CD14-positive monocyte (primary cell): ENCODE measurements around the gene CNGA3. TPM values are rescaled to one million over a fixed set of nuclear protein-coding genes. Genes with fewer than 3 reads are reported as not detected.

Experiments
- DNase-seq, 3 donors: peaks; one replicate each; pipeline ENCODE4 v3.0.0-alpha.2; 2011 to 2022
- H2AFZ ChIP-seq: 2 replicates; pipeline ENCODE4 v1.6.0; 2012; ENCODE audit warnings: mild to moderate bottlenecking, low read depth, low read length, inconsistent platforms; ENCODE audit not compliant: insufficient read depth, poor library complexity, severe bottlenecking
- H3K27ac ChIP-seq, 2 donors: 1 replicate in 1 of 2; 2 replicates in 1 of 2; pipeline ENCODE4 v1.5.1; 2012 to 2013; ENCODE audit warnings: low read length in 2 of 2, control low read depth in 1 of 2, inconsistent platforms in 1 of 2, low read depth in 1 of 2, mild to moderate bottlenecking in 1 of 2
- H3K27me3 ChIP-seq, 2 donors: one replicate each; pipeline versions ENCODE4 v1.6.0 to v1.6.1; 2011 to 2013; ENCODE audit warnings: low read length in 2 of 2; ENCODE audit not compliant: control insufficient read depth in 2 of 2, insufficient read depth in 2 of 2
- H3K36me3 ChIP-seq, 2 donors: replicated peaks in 1 of 2; 1 replicate in 1 of 2; 2 replicates in 1 of 2; pipeline versions ENCODE4 v1.5.1 to v1.6.1; 2012 to 2013; ENCODE audit warnings: low read length in 2 of 2, control low read depth in 1 of 2, inconsistent platforms in 1 of 2, mild to moderate bottlenecking in 1 of 2; ENCODE audit not compliant: insufficient read depth in 2 of 2, control insufficient read depth in 1 of 2
- H3K4me1 ChIP-seq, 2 donors: 1 replicate in 1 of 2; 2 replicates in 1 of 2; pipeline versions ENCODE4 v1.5.1 to v1.6.1; 2012 to 2013; ENCODE audit warnings: low read length in 2 of 2, control low read depth in 1 of 2, inconsistent platforms in 1 of 2, mild to moderate bottlenecking in 1 of 2, moderate library complexity in 1 of 2; ENCODE audit not compliant: insufficient read depth in 2 of 2, control insufficient read depth in 1 of 2
- H3K4me2 ChIP-seq: replicated peaks from 2 replicates; pipeline ENCODE3; 2012; ENCODE audit warnings: low read length, moderate library complexity, mild to moderate bottlenecking; ENCODE audit not compliant: poor library complexity, severe bottlenecking; ENCODE audit errors: extremely low read depth
- H3K4me3 ChIP-seq, 3 experiments: fragments of 200-600 bp in 1 of 3; sonication (generic) in 1 of 3; replicated peaks in 1 of 3; 1 replicate in 2 of 3; 2 replicates in 1 of 3; pipeline ENCODE4 v1.5.1; 2011 to 2013; ENCODE audit warnings: low read length in 3 of 3, mild to moderate bottlenecking in 3 of 3, control low read depth in 2 of 3, low read depth in 2 of 3, inconsistent platforms in 1 of 3, moderate library complexity in 1 of 3
- H3K79me2 ChIP-seq: 2 replicates; pipeline ENCODE4 v1.6.0; 2012; ENCODE audit warnings: mild to moderate bottlenecking, control low read depth, inconsistent platforms, low read length, moderate library complexity; ENCODE audit not compliant: insufficient read depth
- H3K9ac ChIP-seq: 2 replicates; pipeline ENCODE4 v1.6.0; 2017; ENCODE audit warnings: low read length, mild to moderate bottlenecking; ENCODE audit not compliant: insufficient read depth, poor library complexity, severe bottlenecking
- H3K9me3 ChIP-seq, 2 donors: replicated peaks in 1 of 2; 1 replicate in 1 of 2; 2 replicates in 1 of 2; pipeline versions ENCODE4 v1.5.1 to v1.6.1; 2012 to 2013; ENCODE audit warnings: low read length in 2 of 2, control low read depth in 1 of 2; ENCODE audit not compliant: control insufficient read depth in 1 of 2, insufficient read depth in 1 of 2
- H4K20me1 ChIP-seq: 2 replicates; pipeline ENCODE4 v1.6.0; 2012; ENCODE audit warnings: mild to moderate bottlenecking, low read length, control low read depth, moderate library complexity; ENCODE audit not compliant: insufficient read depth
- H3K27ac Mint-ChIP-seq, 7 donors: one replicate each; pipeline ENCODE4 v1.8.0; 2020; ENCODE audit warnings: mild to moderate bottlenecking in 7 of 7, mixed read lengths in 7 of 7, moderate library complexity in 6 of 7, inconsistent platforms in 2 of 7
- H3K27me3 Mint-ChIP-seq, 3 donors: one replicate each; pipeline ENCODE4 v1.8.0; 2021 to 2022; ENCODE audit warnings: low read depth in 3 of 3, mild to moderate bottlenecking in 3 of 3, mixed read lengths in 3 of 3, moderate library complexity in 3 of 3, inconsistent platforms in 1 of 3
- H3K36me3 Mint-ChIP-seq, 2 donors: one replicate each; pipeline ENCODE4 v1.8.0; 2020; ENCODE audit warnings: mixed read lengths in 2 of 2, inconsistent platforms in 1 of 2, mild to moderate bottlenecking in 1 of 2
- H3K4me1 Mint-ChIP-seq: one replicate; pipeline ENCODE4 v1.8.0; 2020; ENCODE audit warnings: mild to moderate bottlenecking, mixed read lengths
- H3K4me3 Mint-ChIP-seq, 2 donors: one replicate each; pipeline ENCODE4 v1.8.0; 2020; ENCODE audit warnings: mild to moderate bottlenecking in 2 of 2, mixed read lengths in 2 of 2, moderate library complexity in 1 of 2
- H3K9me3 Mint-ChIP-seq, 7 donors: one replicate each; pipeline ENCODE4 v1.8.0; 2020 to 2022; ENCODE audit warnings: mixed read lengths in 7 of 7, mild to moderate bottlenecking in 6 of 7, moderate library complexity in 6 of 7, inconsistent platforms in 2 of 7
- CTCF ChIP-seq: fragments of 200-600 bp; IDR thresholded peaks from one replicate; pipeline ENCODE4 v1.8.0; 2022; ENCODE audit warnings: antibody characterized with exemption, mild to moderate bottlenecking
- WGBS: methylation state at CpG from one replicate; pipeline ENCODE4 v1.1.5; 2013; ENCODE audit warnings: missing lambda C conversion rate; ENCODE audit not compliant: insufficient coverage; 5-methylcytosine and 5-hydroxymethylcytosine counted together
- intact Hi-C, 2 donors: fragments of 100-400 bp; cut with micrococcal nuclease; formaldehyde crosslinking; loops; one replicate each; pipeline versions ENCODE4 v1.15.0 to v1.15.1; 2023
- polyA plus RNA-seq, 3 donors: library from polyadenylated mRNA; depleted of rRNA in 1 of 3; unstranded in 2 of 3; stranded (reverse) in 1 of 3; fragments of 300-500 nt in 2 of 3; fragments of >200 nt in 1 of 3; fragmentation: Illumina TruSeq in 2 of 3; gene quantifications; 1 replicate in 2 of 3; 2 replicates in 1 of 3; pipeline ENCODE4 v1.2.3, GENCODE V29; 2012 to 2021

Gene CNGA3
- polyA plus RNA-seq, 3 donors, result not detected

- Histone ChIP-seq H3K79me2 (no peaks in the 10 kb centered on the region), H3K36me3 (no peaks in the 10 kb centered on the region), H3K9ac (no peak overlapping the region), H3K4me2 (no peak overlapping the region), H3K27me3 (peaks cover 0 to 2% of the 10 kb centered on the region in 2 donors), H3K27ac (no peak overlapping the region), H3K9me3 (peaks cover 28 to 30% of the 10 kb centered on the region in 2 donors), H4K20me1 (no peaks in the 10 kb centered on the region), H3K4me3 (no peak overlapping the region), H2AFZ (no peak overlapping the region), H3K4me1 (no peaks in the 10 kb centered on the region)
- peaks cover 2 to 8% (median 6%) of the 10 kb centered on the region in 3 donors for H3K27me3 Mint-ChIP-seq
- no peak for TF ChIP-seq CTCF
- H3K36me3 Mint-ChIP-seq, result no peaks in the 10 kb centered on the region
- H3K4me1 Mint-ChIP-seq, result no peaks in the 10 kb centered on the region
- intact Hi-C loops, result no loop called here
- no peak overlapping the region for H3K27ac Mint-ChIP-seq
- no peak for DNase-seq
- peaks cover 14 to 53% (median 47%) of the 10 kb centered on the region in 7 donors for H3K9me3 Mint-ChIP-seq
- 80% methylated on average over 1 of the region's 2 CpGs for WGBS
- H3K4me3 Mint-ChIP-seq, result no peak overlapping the region
These were observed 22.1 kb upstream of the CNGA3 start for GRCh38 chr2:98324181-98324580.

GRCh38 chr2:98327776-98328175 is 18.5 kb upstream of the CNGA3 start:
- TF ChIP-seq CTCF, result no peak
- no peaks in the 10 kb centered on the region for H3K79me2 ChIP-seq
- DNase-seq, result no peak
- no peaks in the 10 kb centered on the region for H4K20me1 ChIP-seq
- H3K27me3 Mint-ChIP-seq, result peaks cover 0 to 10% (median 8%) of the 10 kb centered on the region in 3 donors
- 98% methylated on average over 4 of the region's 4 CpGs for WGBS
- H3K36me3 Mint-ChIP-seq, result no peaks in the 10 kb centered on the region
- H3K4me1 Mint-ChIP-seq, result no peaks in the 10 kb centered on the region
- no peak overlapping the region for H3K4me2 ChIP-seq
- H3K9me3 Mint-ChIP-seq, result peaks cover 8 to 23% (median 16%) of the 10 kb centered on the region in 7 donors
- H3K27me3 ChIP-seq, result peaks cover 0 to 2% of the 10 kb centered on the region in 2 donors
- no peaks in the 10 kb centered on the region for H3K36me3 ChIP-seq
- H3K27ac Mint-ChIP-seq, result no peak overlapping the region
- no peak overlapping the region for H3K4me3 Mint-ChIP-seq
- H3K27ac ChIP-seq, result no peak overlapping the region
- H3K9ac ChIP-seq, result no peak overlapping the region
- intact Hi-C loops, result no loop called here
- no peak overlapping the region for H3K4me3 ChIP-seq
- no peak overlapping the region for H2AFZ ChIP-seq
- H3K4me1 ChIP-seq, result no peaks in the 10 kb centered on the region
- peaks cover 0 to 5% of the 10 kb centered on the region in 2 donors for H3K9me3 ChIP-seq
